ENCODE results near the gene WDR33.
"Not testable (repeated sequence)": the region's sequence is repeated elsewhere in the genome, so short reads cannot be mapped to it uniquely, and the experiment has no call there.

WDR33 gene

GRCh38 chr2:127834951-127835350 is 24.0 kb upstream of the WDR33 start:
- Histone ChIP-seq H3K36me3 (ENCODE audit: control insufficient read depth, insufficient read depth, low read length, severe bottlenecking) (no peaks in the 10 kb centered on the region), H3K9me3 (ENCODE audit: control insufficient read depth, low read length) (no peaks in the 10 kb centered on the region), H3K4me3 (ENCODE audit: low read length) (no peak overlapping the region), H3K9ac (ENCODE audit: low read length) (no peak overlapping the region), H3K27me3 (replicated peaks; ENCODE audit: control insufficient read depth, insufficient read depth, low read length) (no peaks in the 10 kb centered on the region), H3K4me1 (ENCODE audit: control insufficient read depth, insufficient read depth, low read length) (no peaks in the 10 kb centered on the region)
- DNase-seq (ENCODE audit: low read depth): no peak

DNA sequence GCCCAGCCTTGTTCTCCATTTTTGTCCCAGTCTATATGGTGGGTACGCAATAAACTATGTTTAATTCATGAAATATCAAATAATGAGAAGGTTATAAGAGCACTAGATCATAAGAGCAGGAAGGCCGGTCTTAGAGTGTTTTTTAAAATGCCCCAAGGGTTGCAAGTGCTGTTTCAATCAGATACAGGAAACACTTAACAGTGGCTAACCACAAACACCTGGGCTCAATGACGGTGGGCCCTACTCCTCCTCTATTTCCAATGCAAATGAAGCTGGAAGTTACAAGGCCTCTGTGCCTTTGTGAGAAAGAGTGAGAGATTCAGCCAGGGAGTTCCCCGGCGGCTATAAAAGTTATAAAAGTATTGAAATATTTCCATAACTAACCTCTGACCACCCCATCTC is 18.9 kb upstream of the WDR33 start:
- H3K9me3 ChIP-seq (ENCODE audit: control insufficient read depth, low read length): peaks cover 4% of the 10 kb centered on the region
- H3K4me3 ChIP-seq (ENCODE audit: low read length): no peak overlapping the region
- H3K9ac ChIP-seq (ENCODE audit: low read length): no peak overlapping the region
- no peak for DNase-seq (ENCODE audit: low read depth)
- no peaks in the 10 kb centered on the region for H3K36me3 ChIP-seq (ENCODE audit: control insufficient read depth, insufficient read depth, low read length, severe bottlenecking)
- H3K4me1 ChIP-seq (ENCODE audit: control insufficient read depth, insufficient read depth, low read length): no peaks in the 10 kb centered on the region
- peaks cover 3% of the 10 kb centered on the region for H3K27me3 ChIP-seq (replicated peaks; ENCODE audit: control insufficient read depth, insufficient read depth, low read length)

DNA sequence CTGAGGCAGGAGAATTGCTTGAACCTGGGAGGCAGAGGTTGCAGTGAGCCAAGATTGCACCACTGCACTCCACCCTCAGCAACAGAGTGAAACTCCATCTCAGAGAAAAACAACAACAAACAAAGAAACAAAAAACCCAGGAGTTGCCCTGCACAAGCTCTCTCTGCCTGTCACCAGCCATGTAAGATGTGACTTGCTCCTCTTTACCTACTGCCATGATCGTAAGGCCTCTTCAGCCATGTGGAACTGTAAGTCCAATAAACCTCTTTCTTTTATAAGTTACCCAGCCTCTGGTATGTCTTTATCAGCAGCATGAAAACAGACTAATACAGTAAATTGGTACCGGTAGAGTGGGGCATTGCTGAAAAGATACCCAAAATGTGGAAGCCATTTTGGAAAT is 15.7 kb upstream of the WDR33 start:
- not testable (repeated sequence) for H3K9ac ChIP-seq (ENCODE audit: low read length); DNase-seq (ENCODE audit: low read depth); H3K36me3 ChIP-seq (ENCODE audit: control insufficient read depth, insufficient read depth, low read length, severe bottlenecking); H3K4me3 ChIP-seq (ENCODE audit: low read length); H3K4me1 ChIP-seq (ENCODE audit: control insufficient read depth, insufficient read depth, low read length); H3K27me3 ChIP-seq (replicated peaks; ENCODE audit: control insufficient read depth, insufficient read depth, low read length)
- peaks cover 15% of the 10 kb centered on the region for H3K9me3 ChIP-seq (ENCODE audit: control insufficient read depth, low read length)

GRCh38 chr2:127826047-127826446 is 15.1 kb upstream of the WDR33 start:
- Histone ChIP-seq H3K9me3 (ENCODE audit: control insufficient read depth, low read length) (peaks cover 22% of the 10 kb centered on the region), H3K4me3 (ENCODE audit: low read length) (no peak overlapping the region), H3K27me3 (replicated peaks; ENCODE audit: control insufficient read depth, insufficient read depth, low read length) (peaks cover 3% of the 10 kb centered on the region), H3K36me3 (ENCODE audit: control insufficient read depth, insufficient read depth, low read length, severe bottlenecking) (no peaks in the 10 kb centered on the region), H3K4me1 (ENCODE audit: control insufficient read depth, insufficient read depth, low read length) (no peaks in the 10 kb centered on the region), H3K9ac (ENCODE audit: low read length) (no peak overlapping the region)
- DNase-seq (ENCODE audit: low read depth): no peak

DNA sequence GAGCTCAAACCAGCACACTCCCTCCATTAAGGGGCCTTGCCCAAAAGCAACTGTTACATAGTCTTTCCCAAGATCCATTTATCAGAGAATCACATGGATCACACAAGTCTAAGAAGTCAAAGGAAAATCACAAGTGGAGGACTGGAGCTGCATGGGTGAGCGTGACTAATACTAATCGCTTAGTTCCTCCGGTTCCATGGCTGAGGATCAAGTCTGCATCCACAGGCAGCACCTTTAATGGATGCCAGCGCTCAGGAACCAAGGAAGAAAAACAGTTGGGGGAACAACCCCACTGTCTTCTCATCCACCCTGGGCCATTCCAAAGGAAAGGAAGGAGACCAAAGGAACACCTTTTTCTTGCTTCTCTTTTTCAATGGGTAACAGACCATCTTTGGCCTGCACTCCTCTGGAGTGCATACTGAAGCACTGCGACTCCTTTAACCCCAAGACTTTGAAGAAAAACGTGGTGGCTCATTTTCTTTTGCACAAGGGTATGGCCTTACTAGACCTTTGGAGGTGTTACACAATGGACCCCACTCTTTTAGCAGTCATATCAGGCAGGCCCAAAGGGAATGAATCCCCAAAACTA is 9.2 kb upstream of the WDR33 start:
- Histone ChIP-seq H3K4me3 (ENCODE audit: low read length) (peak overlapping the region; percentile 9), H3K9me3 (ENCODE audit: control insufficient read depth, low read length) (peaks cover 48% of the 10 kb centered on the region), H3K27me3 (replicated peaks; ENCODE audit: control insufficient read depth, insufficient read depth, low read length) (peaks cover 12% of the 10 kb centered on the region), H3K9ac (ENCODE audit: low read length) (no peak overlapping the region), H3K4me1 (ENCODE audit: control insufficient read depth, insufficient read depth, low read length) (no peaks in the 10 kb centered on the region), H3K36me3 (ENCODE audit: control insufficient read depth, insufficient read depth, low read length, severe bottlenecking) (no peaks in the 10 kb centered on the region)
- no peak for DNase-seq (ENCODE audit: low read depth)

DNA sequence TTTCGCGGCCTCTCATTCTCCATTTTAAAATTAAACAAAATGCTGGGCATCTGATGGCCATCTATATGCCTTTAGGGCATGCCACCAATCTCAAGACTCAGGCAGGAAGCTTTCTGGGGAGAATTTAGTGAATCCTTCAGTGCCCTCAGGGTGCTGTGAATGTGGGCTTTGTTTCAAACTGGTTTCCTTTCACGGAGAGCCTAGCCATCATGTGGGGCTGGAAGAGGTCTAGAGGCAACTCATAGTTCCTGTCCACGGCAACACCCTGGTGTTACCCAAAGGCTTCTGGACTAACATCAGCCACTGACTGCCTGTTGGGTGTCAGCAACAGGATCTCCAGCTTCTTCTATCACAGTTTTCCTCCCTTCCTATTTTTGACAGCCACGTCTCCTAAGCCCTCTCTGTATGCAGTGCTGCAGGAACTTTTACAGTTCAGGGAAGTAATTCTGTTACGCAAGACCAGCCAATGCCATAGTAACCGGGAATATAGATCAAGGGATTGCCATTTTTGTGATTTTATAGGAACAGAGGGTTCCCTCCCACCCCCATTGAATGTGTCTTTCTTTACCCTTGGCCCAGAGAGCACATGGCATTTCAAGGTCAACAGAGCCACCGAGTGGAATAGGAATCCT is 7.9 kb upstream of the WDR33 start:
- H3K9ac ChIP-seq (ENCODE audit: low read length): no peak overlapping the region
- H3K27me3 ChIP-seq (replicated peaks; ENCODE audit: control insufficient read depth, insufficient read depth, low read length): peaks cover 12% of the 10 kb centered on the region
- no peak for DNase-seq (ENCODE audit: low read depth)
- no peak overlapping the region for H3K4me3 ChIP-seq (ENCODE audit: low read length)
- H3K36me3 ChIP-seq (ENCODE audit: control insufficient read depth, insufficient read depth, low read length, severe bottlenecking): no peaks in the 10 kb centered on the region
- H3K4me1 ChIP-seq (ENCODE audit: control insufficient read depth, insufficient read depth, low read length): no peaks in the 10 kb centered on the region
- H3K9me3 ChIP-seq (ENCODE audit: control insufficient read depth, low read length): peaks cover 48% of the 10 kb centered on the region

DNA sequence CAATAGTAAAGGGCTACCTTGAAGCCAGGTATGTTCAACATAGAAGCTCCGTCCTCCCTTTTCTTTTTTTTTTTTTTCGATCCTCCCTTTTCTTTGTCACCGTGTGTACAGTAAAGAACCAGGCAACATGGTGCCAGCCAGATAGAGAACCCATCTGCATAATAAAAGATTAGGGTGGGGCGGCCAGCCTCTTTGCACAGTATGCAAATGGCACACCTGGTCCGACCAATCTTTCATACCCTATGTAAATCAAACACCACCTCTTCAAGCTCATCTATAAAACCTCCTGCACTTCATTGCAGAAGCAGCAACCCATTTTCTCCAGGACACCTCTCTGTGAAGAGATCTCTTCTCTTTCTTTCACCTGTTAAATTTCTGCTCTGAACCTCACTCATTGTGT is 7.3 kb upstream of the WDR33 start:
- Histone ChIP-seq H3K36me3 (ENCODE audit: control insufficient read depth, insufficient read depth, low read length, severe bottlenecking) (no peaks in the 10 kb centered on the region), H3K9ac (ENCODE audit: low read length) (no peak overlapping the region), H3K27me3 (replicated peaks; ENCODE audit: control insufficient read depth, insufficient read depth, low read length) (peaks cover 12% of the 10 kb centered on the region), H3K4me3 (ENCODE audit: low read length) (no peak overlapping the region), H3K4me1 (ENCODE audit: control insufficient read depth, insufficient read depth, low read length) (no peaks in the 10 kb centered on the region), H3K9me3 (ENCODE audit: control insufficient read depth, low read length) (peaks cover 48% of the 10 kb centered on the region)
- DNase-seq (ENCODE audit: low read depth): no peak

DNA sequence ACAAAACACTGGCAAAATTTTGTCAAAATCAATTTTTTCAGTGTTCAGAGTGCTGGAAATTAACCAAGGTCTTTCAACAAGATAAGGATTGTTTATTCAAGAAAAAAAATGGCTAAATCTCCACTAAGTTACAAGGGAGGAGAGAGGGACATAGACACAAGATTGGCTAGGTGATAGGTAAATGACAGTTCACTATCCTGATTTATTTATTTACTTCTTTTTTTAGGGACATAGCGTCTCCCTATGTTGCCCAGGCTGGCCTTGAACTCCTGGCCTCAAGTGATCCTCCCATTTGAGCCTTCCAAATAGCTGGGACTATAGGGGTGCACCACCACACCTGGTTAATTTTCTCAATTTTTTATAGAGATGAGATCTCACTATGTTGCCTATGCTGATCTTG is 3.7 kb upstream of the WDR33 start:
- Histone ChIP-seq H3K9ac (ENCODE audit: low read length) (no peak overlapping the region), H3K36me3 (ENCODE audit: control insufficient read depth, insufficient read depth, low read length, severe bottlenecking) (no peaks in the 10 kb centered on the region), H3K4me3 (ENCODE audit: low read length) (no peak overlapping the region), H3K4me1 (ENCODE audit: control insufficient read depth, insufficient read depth, low read length) (peaks cover 8% of the 10 kb centered on the region), H3K9me3 (ENCODE audit: control insufficient read depth, low read length) (peaks cover 18% of the 10 kb centered on the region), H3K27me3 (replicated peaks; ENCODE audit: control insufficient read depth, insufficient read depth, low read length) (peaks cover 12% of the 10 kb centered on the region)
- DNase-seq (ENCODE audit: low read depth): no peak

- DNase-seq (ENCODE audit: low read depth); H3K9ac ChIP-seq (ENCODE audit: low read length); H3K36me3 ChIP-seq (ENCODE audit: control insufficient read depth, insufficient read depth, low read length, severe bottlenecking); H3K9me3 ChIP-seq (ENCODE audit: control insufficient read depth, low read length); H3K4me3 ChIP-seq (ENCODE audit: low read length); H3K27me3 ChIP-seq (replicated peaks; ENCODE audit: control insufficient read depth, insufficient read depth, low read length): not testable (repeated sequence)
- peaks cover 15% of the 10 kb centered on the region for H3K4me1 ChIP-seq (ENCODE audit: control insufficient read depth, insufficient read depth, low read length)
These were observed 1.5 kb upstream of the WDR33 start for GRCh38 chr2:127812441-127812840.

DNA sequence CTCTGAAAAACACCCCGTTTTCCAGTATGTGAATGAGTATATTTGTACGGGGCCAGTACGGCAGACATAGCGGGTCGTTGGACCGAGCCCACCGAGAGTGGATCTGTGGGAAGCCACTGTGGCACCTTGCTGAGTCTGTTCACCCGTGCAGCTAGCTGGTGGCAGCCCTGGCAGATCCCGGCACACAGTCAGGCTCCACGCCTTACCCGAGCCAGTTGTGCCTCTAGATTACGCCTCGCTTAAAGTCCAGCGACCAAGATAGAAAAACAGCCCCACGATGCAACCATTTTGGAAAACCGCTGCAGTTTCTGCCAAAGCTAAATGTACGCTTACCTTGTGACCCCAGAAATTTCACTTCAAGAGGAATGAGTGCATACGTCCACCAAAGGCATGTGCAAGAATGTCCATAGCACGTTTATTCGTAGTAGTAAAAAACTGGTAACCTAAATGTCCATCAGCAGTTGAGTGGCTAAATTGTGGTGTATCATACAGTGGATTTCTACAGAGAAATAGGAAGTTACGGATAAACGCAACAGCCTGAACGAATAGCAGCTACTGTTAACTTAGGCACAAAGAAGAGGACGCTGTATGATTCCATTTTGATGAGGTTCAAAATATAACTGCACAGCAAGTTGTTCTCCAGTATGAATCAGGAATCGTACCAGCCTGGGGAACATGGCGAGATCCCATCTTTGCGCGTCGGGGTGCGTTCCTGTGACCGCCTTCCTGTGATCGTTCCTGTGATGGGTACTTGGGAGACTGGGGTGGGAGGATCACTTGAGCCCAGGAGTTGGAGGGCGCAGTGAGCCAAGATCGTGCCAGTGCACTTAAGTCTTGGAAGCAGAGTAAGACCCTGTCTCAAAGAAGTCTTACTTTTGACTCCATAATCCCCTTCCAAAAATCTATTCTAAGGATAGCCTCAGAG is 688 bp upstream of the WDR33 start:
- peaks cover 21% of the 10 kb centered on the region for H3K4me1 ChIP-seq (ENCODE audit: control insufficient read depth, insufficient read depth, low read length)
- no peaks in the 10 kb centered on the region for H3K36me3 ChIP-seq (ENCODE audit: control insufficient read depth, insufficient read depth, low read length, severe bottlenecking)
- H3K27me3 ChIP-seq (replicated peaks; ENCODE audit: control insufficient read depth, insufficient read depth, low read length): no peaks in the 10 kb centered on the region
- peak; percentile 23 for DNase-seq (ENCODE audit: low read depth)
- H3K9ac ChIP-seq (ENCODE audit: low read length): peak overlapping the region; percentile 94
- H3K4me3 ChIP-seq (ENCODE audit: low read length): peak overlapping the region; percentile 85
- H3K9me3 ChIP-seq (ENCODE audit: control insufficient read depth, low read length): no peaks in the 10 kb centered on the region

DNA sequence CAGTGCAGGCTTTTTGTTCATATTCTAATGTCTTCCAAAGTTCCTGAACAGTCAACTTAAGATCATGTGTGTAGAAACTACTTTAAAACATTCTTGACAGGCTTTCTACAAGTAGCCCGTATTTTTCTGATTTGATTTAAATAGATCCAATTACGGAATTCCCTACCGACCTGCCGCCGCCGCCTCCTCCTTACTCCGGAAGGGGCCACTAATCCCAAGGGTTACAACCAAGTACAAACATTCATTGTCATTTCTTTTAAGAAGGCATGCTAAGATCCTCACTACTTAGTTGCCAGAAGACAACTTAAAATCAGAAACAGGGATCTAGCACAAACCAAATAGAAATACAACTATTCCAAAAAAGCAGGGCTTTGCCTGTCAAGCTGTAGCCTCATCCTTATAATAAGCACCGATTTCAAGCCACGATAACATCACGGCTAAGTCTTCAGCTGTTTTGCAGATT is 784 bp downstream of the WDR33 start:
- Histone ChIP-seq H3K36me3 (ENCODE audit: control insufficient read depth, insufficient read depth, low read length, severe bottlenecking) (no peaks in the 10 kb centered on the region), H3K9ac (ENCODE audit: low read length) (peak overlapping the region; percentile 94)
- peak; percentile 66 for DNase-seq (ENCODE audit: low read depth)

More for the DNA sequence above, 784 bp downstream of the WDR33 start:
- Histone ChIP-seq H3K27me3 (replicated peaks; ENCODE audit: control insufficient read depth, insufficient read depth, low read length) (no peaks in the 10 kb centered on the region), H3K4me3 (ENCODE audit: low read length) (peak overlapping the region; percentile 85), H3K9me3 (ENCODE audit: control insufficient read depth, low read length) (no peaks in the 10 kb centered on the region), H3K4me1 (ENCODE audit: control insufficient read depth, insufficient read depth, low read length) (peaks cover 23% of the 10 kb centered on the region)
